Small intestine (tissue), 7 donors: ENCODE measurements around the gene ARL3. TPM values are rescaled to one million over a fixed set of nuclear protein-coding genes. Genes with fewer than 3 reads are reported as not detected.
"Not testable (repeated sequence)": the region's sequence is repeated elsewhere in the genome, so short reads cannot be mapped to it uniquely, and the experiment has no call there.

Source experiments
- DNase-seq, 2 donors: peaks; one replicate each; pipeline versions ENCODE4 v3.0.0 to v3.0.0-alpha.2; 2013
- FAIRE-seq: peaks from 2 replicates; lab custom pipeline; 2012; peaks lifted over from hg19 to GRCh38; lab: Jason Lieb, UNC
- H3K27ac ChIP-seq, 3 donors: one replicate each; pipeline ENCODE4 v1.5.1; 2013; ENCODE audit warnings: low read length in 2 of 3, mild to moderate bottlenecking in 2 of 3, control low read depth in 1 of 3, inconsistent platforms in 1 of 3, low read depth in 1 of 3, moderate library complexity in 1 of 3
- H3K27me3 ChIP-seq, 3 donors: one replicate each; pipeline ENCODE4 v1.6.1; 2013; ENCODE audit warnings: low read length in 3 of 3, inconsistent platforms in 1 of 3; ENCODE audit not compliant: control insufficient read depth in 3 of 3, insufficient read depth in 3 of 3
- H3K36me3 ChIP-seq, 3 donors: one replicate each; pipeline ENCODE4 v1.6.1; 2013; ENCODE audit warnings: low read length in 3 of 3, inconsistent platforms in 1 of 3, low read depth in 1 of 3, mild to moderate bottlenecking in 1 of 3, moderate library complexity in 1 of 3; ENCODE audit not compliant: control insufficient read depth in 3 of 3, insufficient read depth in 2 of 3
- H3K4me1 ChIP-seq, 3 donors: one replicate each; pipeline ENCODE4 v1.6.1; 2013; ENCODE audit warnings: low read length in 2 of 3, inconsistent platforms in 1 of 3, low read depth in 1 of 3, mild to moderate bottlenecking in 1 of 3, moderate library complexity in 1 of 3; ENCODE audit not compliant: control insufficient read depth in 3 of 3, insufficient read depth in 2 of 3
- H3K4me3 ChIP-seq, 3 donors: one replicate each; pipeline ENCODE4 v1.5.1; 2013; ENCODE audit warnings: low read length in 3 of 3, control low read depth in 1 of 3, inconsistent platforms in 1 of 3, low read depth in 1 of 3, mild to moderate bottlenecking in 1 of 3, moderate library complexity in 1 of 3
- H3K9me3 ChIP-seq, 2 donors: one replicate each; pipeline ENCODE4 v1.6.1; 2013; ENCODE audit warnings: low read depth in 1 of 2, low read length in 1 of 2; ENCODE audit not compliant: control insufficient read depth in 2 of 2, insufficient read depth in 1 of 2
- WGBS, 3 donors: extraction: QIAGEN DNeasy Blood & Tissue Kit; methylation state at CpG; one replicate each; pipeline ENCODE4 v1.1.7; 2013; 5-methylcytosine and 5-hydroxymethylcytosine counted together
- polyA plus RNA-seq, 4 donors: library from polyadenylated mRNA; stranded (reverse) in 3 of 4; unstranded in 1 of 4; fragments of 200-250 nt in 3 of 4; fragments of 120-200 nt in 1 of 4; gene quantifications; one replicate each; pipeline versions ENCODE4 v1.2.1 to v1.2.3, GENCODE V29; 2013
- donor health status: healthy with polysubstance abuse.
- donor health status: control.
- donor health status: control.
- donor health status: Bipolar disorder and iron deficiency.
- donor health status: healthy.

The ARL3 gene
- polyA plus RNA-seq, 4 donors: 3.4 to 8.3 (median 5.6) TPM

DNA sequence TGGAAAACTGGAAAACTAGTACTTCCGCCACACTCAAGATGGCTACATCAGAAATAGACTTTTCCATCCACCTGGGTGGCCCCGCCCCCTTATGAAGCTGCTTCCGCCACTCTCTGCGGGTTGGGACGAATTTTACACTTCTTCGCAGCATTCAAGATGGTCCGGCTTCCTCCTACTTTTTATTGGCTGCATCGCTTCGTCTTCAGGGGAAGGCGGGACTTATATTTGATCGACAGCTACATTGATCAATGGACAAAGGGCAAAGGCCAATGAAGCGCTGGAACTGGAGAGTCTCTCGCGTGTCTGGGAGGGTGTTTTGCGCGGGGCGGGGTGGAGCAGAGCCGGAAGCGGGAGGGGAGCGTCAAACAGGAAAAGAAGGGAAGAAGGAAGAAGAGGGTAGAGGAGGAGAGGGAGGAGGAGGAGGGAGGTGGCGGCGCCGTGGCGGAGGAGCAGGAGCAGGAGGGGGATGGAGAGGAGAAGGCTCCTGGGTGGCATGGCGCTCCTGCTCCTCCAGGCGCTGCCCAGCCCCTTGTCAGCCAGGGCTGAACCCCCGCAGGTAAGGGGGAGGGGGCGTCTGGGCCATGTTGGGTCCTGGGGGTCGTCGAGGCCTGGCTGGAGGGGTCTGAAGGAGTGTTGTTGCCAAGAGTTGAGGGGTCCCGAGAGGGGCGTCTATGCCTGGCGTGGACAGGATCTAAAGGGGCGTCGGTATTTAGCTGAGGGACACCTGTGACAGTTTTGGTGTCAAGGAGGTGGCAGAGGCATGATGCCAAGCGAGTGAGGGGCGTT is 29.6 kb upstream of the ARL3 start, which contains the start of gene WBP1L:
Gene WBP1L (plus strand): TSS at position 361 of the 786 bp plus-strand sequence. CDS start 106 bp downstream, at position 467.
- Histone ChIP-seq H3K27ac (peak within 1 kb of the TSS; percentile 12 to 71 (median 53)), H3K9me3 (no peaks in the 10 kb centered on the region), H3K36me3 (no peaks in the 10 kb centered on the region), H3K27me3 (no peaks in the 10 kb centered on the region), H3K4me3 (peak within 1 kb of the TSS; percentile 75 to 99 (median 77)), H3K4me1 (peaks cover 5 to 24% (median 6%) of the 10 kb centered on the region in 3 donors)
- WGBS, 3 donors: 1% methylated on average over 31 to 37 of the region's 37 CpGs
- DNase-seq (peak; percentile 99 to 100), FAIRE-seq (peak; percentile 94)

DNA sequence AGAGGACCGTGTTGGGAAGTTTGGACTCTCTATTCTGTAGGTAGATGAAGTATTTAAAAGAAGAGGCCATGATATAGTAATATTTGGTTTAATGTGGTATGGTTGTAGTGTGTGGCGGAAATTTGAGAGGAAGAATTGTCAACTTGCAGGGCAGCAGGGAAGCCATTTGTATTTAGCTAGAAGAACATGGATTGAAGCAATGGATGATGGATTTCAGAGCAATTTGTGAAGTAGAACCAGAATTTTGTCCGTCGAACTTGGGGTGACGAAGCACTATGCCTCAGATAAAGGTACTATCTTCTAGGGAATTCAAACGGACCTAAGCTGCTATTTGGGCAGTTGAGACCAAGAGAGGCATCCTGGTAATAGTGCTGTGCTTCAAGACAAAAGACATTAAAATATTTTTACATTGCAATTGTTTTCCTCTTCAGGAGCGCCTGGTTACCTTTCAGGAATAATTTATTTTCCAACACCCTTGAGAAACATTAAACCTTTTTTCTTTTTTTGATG is 28.9 kb upstream of the ARL3 start:
- peak overlapping the region in 1 of 3 donors; percentile 14 for H3K4me3 ChIP-seq
- FAIRE-seq: no peak
- no peak for DNase-seq
- H3K27me3 ChIP-seq: no peaks in the 10 kb centered on the region
- H3K36me3 ChIP-seq: no peaks in the 10 kb centered on the region
- peaks cover 5 to 24% (median 6%) of the 10 kb centered on the region in 3 donors for H3K4me1 ChIP-seq
- no peak overlapping the region for H3K27ac ChIP-seq
- WGBS, 3 donors: 37 to 51% (median 39%) methylated on average over 7 of the region's 7 CpGs
- no peaks in the 10 kb centered on the region for H3K9me3 ChIP-seq

DNA sequence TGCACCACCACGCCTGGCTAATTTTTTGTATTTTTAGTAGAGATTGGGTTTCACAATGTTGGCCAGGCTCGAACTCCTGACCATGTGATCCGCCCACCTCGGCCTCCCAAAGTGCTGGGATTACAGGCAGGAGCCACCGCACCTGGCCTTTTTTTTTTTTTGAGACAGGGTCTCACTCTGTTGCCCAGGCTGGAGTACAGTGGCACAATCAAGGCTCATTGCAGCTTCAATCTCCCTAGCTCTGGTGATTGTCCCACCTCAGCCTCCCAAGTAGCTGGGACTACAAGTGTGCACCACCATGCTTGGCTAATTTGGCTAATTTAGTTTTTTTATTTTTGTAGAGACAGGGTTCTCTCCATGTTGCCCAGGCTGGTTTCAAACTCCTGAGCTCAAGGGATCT is 28.1 kb upstream of the ARL3 start:
- H3K4me1 ChIP-seq: peaks cover 5 to 24% (median 6%) of the 10 kb centered on the region in 3 donors
- not testable (repeated sequence) for FAIRE-seq, H3K36me3 ChIP-seq, H3K4me3 ChIP-seq, H3K27ac ChIP-seq, H3K9me3 ChIP-seq, H3K27me3 ChIP-seq, DNase-seq
- WGBS, 3 donors: 88 to 94% (median 90%) methylated on average over 5 of the region's 5 CpGs

DNA sequence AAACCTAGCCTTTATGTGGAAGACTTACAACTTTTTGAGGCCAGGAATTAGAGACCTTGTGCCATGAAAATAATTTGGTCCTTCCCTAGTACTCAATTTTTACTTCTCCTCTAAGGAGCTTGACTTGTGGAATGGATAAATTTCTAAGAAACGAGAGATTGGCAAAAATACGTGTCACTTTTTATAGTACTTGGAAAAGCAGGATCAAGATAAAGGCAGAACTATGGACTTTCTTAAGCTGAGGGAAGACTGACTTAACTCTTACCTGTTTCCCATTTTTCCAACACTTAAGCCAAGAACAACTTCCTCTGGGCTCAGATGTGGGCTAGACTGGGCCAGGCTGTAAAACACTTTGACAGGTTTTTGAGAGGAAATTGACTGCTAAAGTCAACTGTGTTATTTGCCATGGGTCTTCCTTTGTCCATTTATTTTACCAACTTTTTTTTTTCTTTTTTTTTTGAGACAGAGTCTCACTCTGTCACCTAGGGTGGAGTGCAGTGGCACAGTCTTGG is 27.6 kb upstream of the ARL3 start:
- FAIRE-seq (no peak), DNase-seq (peak in 1 of 2 donors; percentile 57)
- no peak overlapping the region for H3K4me3 ChIP-seq
- H3K9me3 ChIP-seq: no peaks in the 10 kb centered on the region
- H3K27ac ChIP-seq: peak overlapping the region in 1 of 3 donors; percentile 5
- no peaks in the 10 kb centered on the region for H3K27me3 ChIP-seq
- peaks cover 0 to 4% (median 0%) of the 10 kb centered on the region in 3 donors for H3K36me3 ChIP-seq
- 18 to 54% (median 26%) methylated on average over 2 of the region's 2 CpGs for WGBS, 3 donors
- peaks cover 5 to 24% (median 6%) of the 10 kb centered on the region in 3 donors for H3K4me1 ChIP-seq

DNA sequence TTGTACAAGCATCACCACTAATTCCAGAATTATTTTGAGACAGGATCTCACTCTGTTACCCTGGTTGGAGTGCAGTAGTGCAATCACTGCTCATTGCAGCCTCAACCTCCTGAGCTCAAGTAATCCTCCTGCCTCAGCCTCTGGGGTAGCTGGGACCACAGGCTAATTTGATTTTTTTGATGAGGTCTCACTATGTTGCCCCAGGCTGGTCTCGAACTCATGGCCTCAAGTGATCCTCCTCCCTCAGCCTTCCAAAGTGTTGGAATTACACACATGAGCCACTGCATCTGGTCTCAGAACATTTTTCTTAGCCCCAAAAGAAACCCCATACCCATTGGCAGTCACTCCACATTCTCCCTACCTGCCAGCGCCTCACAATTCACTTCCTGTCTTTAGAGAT is 26.0 kb upstream of the ARL3 start:
- Histone ChIP-seq H3K27me3 (no peaks in the 10 kb centered on the region), H3K36me3 (peaks cover 0 to 12% (median 0%) of the 10 kb centered on the region in 3 donors), H3K4me1 (peaks cover 0 to 21% (median 2%) of the 10 kb centered on the region in 3 donors), H3K27ac (no peak overlapping the region), H3K4me3 (no peak overlapping the region), H3K9me3 (no peaks in the 10 kb centered on the region)
- no peak for FAIRE-seq
- WGBS, 3 donors: 71 to 92% (median 91%) methylated on average over 2 of the region's 2 CpGs
- DNase-seq: no peak

DNA sequence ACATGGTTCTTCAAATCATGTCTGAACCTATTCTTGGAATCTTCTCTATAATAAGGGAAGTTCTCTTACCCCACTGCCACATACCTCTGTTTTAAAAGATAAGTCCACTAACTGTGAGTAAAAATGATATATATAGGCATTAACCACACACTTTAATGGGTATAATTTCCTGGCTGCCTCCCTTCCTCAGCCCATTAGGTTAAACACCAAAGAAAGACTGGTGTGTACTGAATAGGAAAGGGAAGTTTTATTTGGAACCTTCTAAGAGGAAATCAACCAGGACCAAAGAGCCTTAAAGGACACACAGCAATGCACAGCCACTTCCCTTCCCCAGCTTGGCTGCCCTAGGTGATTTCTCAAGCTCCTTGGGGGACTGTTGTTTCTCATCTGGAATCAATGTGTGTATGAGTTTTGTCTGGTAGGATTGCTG is 24.5 kb upstream of the ARL3 start:
- Histone ChIP-seq H3K9me3 (no peaks in the 10 kb centered on the region), H3K4me3 (no peak overlapping the region), H3K36me3 (peaks cover 0 to 22% (median 0%) of the 10 kb centered on the region in 3 donors), H3K27me3 (no peaks in the 10 kb centered on the region), H3K4me1 (peaks cover 0 to 17% (median 0%) of the 10 kb centered on the region in 3 donors), H3K27ac (no peak overlapping the region)
- DNase-seq: no peak
- FAIRE-seq: no peak

DNA sequence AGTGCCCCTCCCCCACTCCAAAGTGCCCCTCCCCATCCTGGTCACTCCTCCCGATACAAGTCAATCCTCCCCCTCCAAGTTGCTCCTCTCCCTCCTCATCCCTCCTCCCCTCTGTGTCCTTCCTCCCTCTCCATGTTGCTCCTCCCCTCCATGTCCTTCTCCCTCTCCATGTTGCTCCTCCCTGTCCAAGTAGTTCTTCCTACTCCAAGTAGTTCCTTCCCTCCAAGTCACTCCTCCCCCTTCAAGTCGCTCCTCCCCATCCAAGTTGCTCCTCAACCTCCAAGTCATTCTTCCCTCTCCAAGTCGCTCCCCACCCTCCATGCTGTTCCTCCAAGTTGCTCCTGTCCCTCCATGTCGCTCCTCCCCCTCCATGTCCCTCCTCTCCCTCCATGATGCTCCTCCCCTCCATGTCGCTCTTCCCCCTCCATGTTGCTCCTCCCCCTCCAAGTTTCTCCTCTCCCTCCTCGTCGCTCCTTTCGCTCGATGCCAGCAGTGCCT is 20.9 kb upstream of the ARL3 start:
- peaks cover 0 to 47% (median 0%) of the 10 kb centered on the region in 3 donors for H3K36me3 ChIP-seq
- no peak overlapping the region for H3K4me3 ChIP-seq
- no peaks in the 10 kb centered on the region for H3K27me3 ChIP-seq
- WGBS, 3 donors: 76 to 87% (median 87%) methylated on average over 9 of the region's 9 CpGs
- no peak for FAIRE-seq
- H3K9me3 ChIP-seq: no peaks in the 10 kb centered on the region
- DNase-seq: no peak
- no peak overlapping the region for H3K27ac ChIP-seq
- peaks cover 0 to 5% (median 0%) of the 10 kb centered on the region in 3 donors for H3K4me1 ChIP-seq

DNA sequence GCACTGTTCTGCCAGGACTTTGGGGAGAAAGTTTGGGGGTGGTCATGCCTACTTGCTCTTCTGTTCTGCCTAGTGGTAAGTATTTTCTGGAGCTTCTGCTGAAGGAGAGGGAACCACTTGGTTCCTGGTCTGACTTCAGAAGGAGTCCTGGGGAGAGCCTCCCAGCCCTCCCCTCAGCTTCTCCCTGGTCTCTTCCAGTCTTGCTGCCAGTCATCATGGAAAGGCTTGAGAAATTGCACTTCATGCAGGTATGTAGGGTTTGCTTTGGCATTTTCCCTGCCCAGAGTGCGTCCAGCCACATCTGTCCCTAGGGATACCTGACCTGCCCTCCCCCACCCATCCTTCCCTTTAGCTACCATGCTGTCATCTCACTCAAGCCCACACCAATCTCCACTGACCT is 18.5 kb upstream of the ARL3 start:
- Histone ChIP-seq H3K27me3 (no peaks in the 10 kb centered on the region), H3K27ac (no peak overlapping the region), H3K4me3 (no peak overlapping the region), H3K36me3 (peaks cover 0 to 64% (median 0%) of the 10 kb centered on the region in 3 donors), H3K4me1 (no peaks in the 10 kb centered on the region), H3K9me3 (no peaks in the 10 kb centered on the region)
- DNase-seq (no peak), FAIRE-seq (no peak)
- WGBS, 3 donors: 67 to 68% methylated on average over 1 of the region's 1 CpG; no CpG with 5 or more reads in 1 of the 3 donors
